Activated naive CD4-positive, alpha-beta T cell treated with anti-CD3 and anti-CD28 coated beads, Interleukin-2, amount 50 U/mL, for 16 hours (primary cell): ENCODE data around the gene FAH.
A peak's percentile ranks its signal among the peaks of the same experiment; 100 is the strongest.
"Not testable (repeated sequence)": the region's sequence is repeated elsewhere in the genome, so short reads cannot be mapped to it uniquely, and the experiment has no call there.

Source experiments
- DNase-seq: peaks from one replicate; pipeline ENCODE4 v3.0.0-alpha.2; 2020

The FAH gene

GRCh38 chr15:80152896-80153876 is at the start of gene FAH:
Gene FAH (plus strand): TSS chr15:80152999. CDS start chr15:80153055, 56 bp downstream.
- peak; percentile 31 for DNase-seq

GRCh38 chr15:80105193-80105592 is 47.6 kb upstream of the FAH start:
- no peak for DNase-seq

DNA sequence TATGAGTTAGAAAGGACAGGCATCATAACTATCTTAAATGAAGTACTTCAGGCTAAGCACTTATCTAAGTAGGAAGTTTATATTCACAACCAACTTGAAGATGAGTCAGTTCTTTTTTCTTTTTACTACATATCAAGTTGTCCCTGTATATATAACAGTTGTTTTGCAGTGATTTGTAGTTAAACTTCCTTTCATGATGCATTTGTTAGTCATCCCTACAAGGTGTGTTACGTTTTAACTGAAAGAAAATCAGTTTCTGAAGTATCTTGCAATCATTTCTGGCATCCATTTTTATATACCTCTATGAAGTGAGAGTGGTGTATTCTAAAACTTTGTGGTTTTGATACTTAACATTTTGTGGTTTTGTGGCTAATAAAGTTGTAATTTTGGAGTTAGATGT is 47.2 kb upstream of the FAH start:
- DNase-seq = no peak

DNA sequence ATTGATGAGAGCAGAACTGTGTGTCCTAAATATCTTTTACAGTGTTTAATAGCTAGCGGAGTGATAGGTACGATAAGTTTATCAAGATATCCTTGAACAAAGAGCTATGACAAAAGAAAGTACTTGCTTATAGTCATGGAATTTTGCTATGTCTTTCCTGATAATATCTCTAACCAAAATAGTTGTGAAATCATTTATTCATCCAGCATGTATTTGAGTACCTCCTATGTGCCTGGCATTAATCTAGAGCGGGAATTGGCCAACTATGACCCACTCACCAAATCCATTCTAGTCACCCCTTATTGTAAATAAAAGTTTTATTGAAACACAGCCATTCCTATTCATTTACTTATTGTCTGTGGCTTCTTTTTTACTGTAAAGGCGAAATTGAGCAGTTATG is 46.7 kb upstream of the FAH start:
- no peak for DNase-seq

GRCh38 chr15:80107204-80107603 is 45.6 kb upstream of the FAH start:
- DNase-seq = no peak

DNA sequence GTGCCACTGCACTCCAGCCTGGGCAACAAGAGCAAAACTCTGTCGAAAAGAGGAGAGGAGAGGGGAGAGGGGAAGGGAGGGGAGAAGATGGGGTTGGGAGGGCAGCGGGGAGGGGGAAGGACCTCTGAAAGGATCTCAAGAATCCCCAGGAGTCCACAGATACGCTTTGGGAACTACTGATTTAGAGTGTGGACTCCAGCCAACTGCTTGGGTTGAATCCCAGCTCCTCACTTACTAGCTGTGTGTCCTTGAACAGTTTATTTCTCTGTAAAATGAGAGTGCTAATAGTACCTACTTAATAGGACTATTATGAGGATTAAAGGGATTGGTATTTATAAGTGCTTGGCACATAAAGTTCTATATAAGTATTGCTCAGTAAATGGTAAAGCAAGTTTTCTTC is 45.0 kb upstream of the FAH start:
- DNase-seq = no peak

- DNase-seq = no peak
Measured at GRCh38 chr15:80109388-80109787, 43.4 kb upstream of the FAH start.

- no peak for DNase-seq
Measured at GRCh38 chr15:80110920-80111319, 41.9 kb upstream of the FAH start.

DNA sequence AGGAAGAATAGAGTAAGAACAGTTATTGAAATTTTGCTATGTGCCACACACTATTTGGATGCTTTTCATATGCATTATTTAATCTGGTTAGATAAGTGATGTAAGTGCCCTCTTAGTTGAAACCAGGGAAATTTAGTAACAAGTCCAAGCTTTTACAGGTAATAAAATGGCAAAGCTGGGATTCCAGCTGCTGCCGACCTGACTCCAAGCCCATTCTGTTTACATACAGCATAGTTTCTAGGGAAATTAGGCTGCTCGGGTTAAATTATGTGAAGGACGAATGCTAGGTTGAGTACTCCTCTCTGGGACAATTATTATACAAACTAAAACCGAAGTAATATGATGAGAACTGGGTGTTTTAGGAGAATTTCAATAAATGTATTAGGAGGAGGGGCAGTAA is 38.7 kb upstream of the FAH start:
- DNase-seq = no peak

- no peak for DNase-seq
Measured at GRCh38 chr15:80115021-80115420, 37.8 kb upstream of the FAH start.

DNA sequence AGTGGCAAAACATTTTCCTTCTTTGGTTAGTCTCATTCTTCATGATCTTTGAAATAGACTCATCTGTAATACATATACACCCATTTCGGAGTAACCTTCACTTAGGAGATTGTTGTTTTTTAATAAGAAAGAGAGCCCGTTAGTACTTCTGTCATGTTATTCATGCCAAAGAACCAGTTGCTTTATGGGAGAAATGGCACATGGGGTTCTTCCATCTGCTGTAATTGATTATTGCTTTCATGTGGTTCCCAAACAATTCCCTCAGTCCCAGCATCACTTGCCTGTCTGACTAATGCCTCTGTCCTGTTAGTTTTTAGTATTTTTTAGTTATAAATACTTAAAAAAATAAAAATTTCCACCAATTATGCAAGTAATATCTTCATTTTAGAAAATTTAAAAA is 33.8 kb upstream of the FAH start:
- no peak for DNase-seq

DNA sequence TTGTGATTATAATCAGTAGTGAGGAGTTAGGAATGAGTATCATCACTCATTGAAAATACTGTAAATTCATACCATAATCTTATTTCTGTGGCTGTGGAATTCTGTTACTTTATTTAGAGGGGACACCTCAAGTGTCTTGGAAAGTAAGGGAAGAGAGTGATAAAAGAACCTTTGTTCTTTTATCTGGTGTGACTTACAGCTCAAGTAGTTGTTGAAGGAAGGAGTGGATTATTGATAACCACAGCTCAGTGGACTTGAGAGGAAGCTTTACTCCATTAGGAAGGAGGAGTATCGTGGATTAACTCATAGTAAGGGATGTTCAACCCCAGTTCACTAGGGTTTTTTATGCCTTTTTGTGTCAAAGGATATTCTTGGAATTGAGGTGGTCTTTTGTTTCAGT is 32.2 kb upstream of the FAH start:
- DNase-seq = no peak

- no peak for DNase-seq
Measured at GRCh38 chr15:80121546-80121945, 31.3 kb upstream of the FAH start.

- DNase-seq = no peak
Measured at GRCh38 chr15:80123034-80123433, 29.8 kb upstream of the FAH start.

DNA sequence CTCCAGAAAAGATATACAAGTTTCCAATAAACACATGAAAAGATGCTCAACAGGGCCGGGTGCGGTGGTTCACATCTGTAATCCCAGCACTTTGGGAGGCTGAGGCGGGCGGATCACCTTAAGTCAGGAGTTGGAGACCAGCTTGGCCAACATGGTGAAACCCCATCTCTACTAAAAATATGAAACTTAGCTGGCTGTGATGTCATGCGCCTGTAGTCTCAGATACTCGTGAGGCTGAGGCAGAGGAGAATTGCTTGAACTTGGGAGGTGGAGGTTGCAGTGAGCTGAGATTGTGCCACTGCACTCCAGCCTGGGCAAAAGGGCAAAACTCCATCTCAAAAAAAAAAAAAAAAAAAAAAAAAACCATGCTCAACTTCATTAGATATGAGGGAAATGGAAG is 25.5 kb upstream of the FAH start:
- DNase-seq = not testable (repeated sequence)

GRCh38 chr15:80127911-80128310 is 24.9 kb upstream of the FAH start:
- DNase-seq = no peak

DNA sequence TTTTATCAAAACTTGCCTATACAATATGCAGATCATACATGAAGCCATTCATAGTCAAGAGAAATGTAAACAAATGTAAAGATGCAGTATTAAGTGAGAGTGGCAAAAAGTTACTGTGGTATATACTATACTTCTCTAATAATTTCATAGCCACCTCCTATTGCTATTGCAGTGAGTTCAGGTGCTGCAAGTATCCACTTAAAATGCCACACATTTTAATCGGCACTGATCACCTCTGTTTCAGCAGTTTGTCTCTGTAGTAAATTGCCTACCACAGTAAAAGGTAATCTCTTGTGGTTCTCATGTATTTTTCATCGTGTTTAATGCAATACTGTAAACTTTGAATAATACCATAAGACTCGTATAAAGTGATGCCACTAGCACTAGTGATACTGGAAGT is 20.4 kb upstream of the FAH start:
- no peak for DNase-seq

DNA sequence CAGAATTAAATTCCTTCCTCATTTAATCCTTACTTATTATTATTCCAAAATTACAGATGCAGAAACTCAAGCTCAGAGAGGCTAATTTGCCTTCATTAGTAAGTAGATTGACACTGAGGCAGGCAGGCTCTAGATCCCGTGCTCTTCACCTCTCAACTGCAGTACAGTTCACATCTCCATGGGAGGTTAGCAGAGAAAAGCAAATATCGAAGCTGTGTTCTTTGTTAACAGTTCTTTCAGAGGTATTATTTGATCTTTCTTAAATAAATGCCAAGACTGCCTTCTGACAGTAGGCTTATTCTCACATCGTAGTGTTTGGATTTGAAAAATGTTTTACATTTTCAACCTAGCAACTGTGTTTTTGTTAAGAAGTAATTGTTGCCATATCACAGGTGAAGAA is 15.9 kb upstream of the FAH start:
- no peak for DNase-seq

DNA sequence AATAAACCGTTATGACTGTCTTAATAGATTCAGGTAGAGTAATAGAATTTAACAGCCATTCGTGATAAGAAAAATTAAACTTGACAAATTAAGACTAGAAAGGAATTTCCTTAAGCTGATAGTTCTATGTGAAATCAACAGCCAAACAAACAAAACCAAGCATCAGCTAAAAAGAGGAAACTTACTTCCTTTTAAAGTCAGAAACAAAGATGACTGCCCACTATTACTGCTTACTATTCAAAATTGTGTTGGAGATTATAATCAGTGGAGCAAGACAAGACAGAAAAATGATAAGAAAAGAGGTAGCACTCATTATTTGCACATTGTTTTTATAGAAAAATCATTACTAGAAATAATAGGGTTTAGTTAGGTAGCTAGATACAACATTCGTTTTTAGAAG is 13.8 kb upstream of the FAH start:
- DNase-seq = no peak

DNA sequence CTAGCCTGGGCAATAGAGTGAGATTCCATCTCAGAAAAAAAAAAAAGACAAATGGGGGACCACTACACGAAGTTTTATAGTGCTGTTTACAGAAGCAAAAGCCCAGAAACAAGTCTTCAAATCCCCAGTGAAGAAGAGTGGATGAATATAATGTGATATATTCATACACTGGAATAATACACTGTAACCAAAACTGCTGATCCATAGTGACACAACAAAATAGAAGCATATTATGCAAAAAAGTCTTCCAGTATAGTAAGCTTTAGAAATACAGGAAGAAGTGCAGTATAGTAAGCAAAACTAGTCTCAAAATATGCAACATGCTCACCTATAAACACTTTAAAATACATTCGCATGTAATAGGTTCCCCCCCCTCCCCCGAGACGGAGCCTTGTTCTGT is 11.9 kb upstream of the FAH start:
- no peak for DNase-seq

DNA sequence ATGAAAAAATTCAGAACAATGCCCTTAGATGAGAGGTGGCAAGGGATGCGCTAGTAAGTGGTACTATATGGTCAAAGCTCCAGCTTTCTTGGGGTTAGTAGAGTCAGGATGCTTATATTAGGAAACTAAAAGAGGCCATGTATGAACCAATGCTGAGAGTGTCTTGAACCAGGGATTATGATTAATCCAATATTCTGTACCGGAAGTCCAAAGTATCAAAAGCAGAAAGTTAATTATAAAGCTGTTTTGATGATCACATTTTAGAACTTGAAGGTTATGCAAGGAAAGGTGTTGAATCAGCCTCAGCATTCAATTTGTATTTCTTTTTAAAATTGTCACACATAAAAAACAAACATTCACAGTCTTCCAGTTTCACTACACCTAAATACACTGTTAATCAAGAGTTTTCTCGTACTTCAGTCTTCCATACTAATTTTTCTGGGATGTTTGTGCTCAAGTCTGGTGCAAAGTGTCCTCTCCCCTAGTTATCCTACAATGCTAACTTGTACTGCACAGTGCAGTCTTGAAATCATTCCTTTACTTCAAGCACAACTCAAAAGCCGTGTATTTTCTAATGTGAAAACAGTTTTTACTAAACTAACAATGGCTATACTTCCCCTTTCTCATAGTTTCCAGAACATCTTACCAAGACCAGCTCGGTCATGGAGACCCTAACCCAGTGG is 10.7 kb upstream of the FAH start:
- no peak for DNase-seq

- DNase-seq = no peak
Measured at GRCh38 chr15:80142646-80143045, 10.2 kb upstream of the FAH start.

DNA sequence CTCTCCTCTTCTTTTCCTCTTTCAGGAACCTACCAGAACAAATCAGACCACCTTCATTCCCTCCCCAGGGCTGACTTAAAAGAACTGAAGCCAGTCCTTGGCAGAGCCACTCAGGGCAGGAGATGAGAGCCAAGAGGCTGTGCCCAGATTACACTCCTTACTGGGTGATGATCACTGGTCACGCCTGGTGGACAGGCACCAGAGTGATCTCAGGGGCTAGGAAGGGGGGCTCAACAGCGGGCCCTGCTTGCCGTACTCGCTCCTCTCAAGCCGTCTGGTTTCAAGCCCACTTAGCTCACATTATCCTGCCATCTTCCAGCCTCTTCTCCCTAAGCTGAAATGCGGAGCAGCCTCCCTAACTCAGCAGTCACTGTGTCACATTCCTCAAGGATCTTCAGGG is 1.7 kb upstream of the FAH start:
- no peak for DNase-seq

DNA sequence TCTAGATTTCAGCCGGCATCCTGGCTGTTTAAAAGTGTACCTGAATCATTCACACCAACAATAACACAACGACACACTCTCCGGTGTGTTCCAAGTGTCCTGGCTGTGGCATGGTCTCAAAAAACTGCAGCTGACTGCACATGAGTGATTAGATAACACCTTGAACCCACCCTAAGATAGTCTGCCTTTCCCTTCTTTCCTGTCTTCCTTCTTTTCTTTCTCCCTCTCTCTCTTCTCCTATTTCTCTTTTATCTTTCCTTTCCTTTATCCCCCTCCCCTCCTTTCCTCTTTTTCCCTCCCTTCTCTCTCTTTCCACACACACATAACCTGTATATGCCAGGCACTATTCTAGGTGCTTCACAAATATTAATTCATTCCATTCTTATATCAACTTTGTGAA is 1.2 kb upstream of the FAH start:
- DNase-seq = no peak
